H9 (cell line): Measurements from ENCODE around the gene BARX2. TPM values are rescaled to one million over a fixed set of nuclear protein-coding genes. Genes with fewer than 3 reads are reported as not detected.

Experiments used
- DNase-seq: peaks from one replicate; pipeline ENCODE4 v3.0.0-alpha.2; 2017
- H2AFZ ChIP-seq: one replicate; pipeline ENCODE4 v1.6.1; 2013; ENCODE audit warnings: mild to moderate bottlenecking, low read length, control low read depth, moderate library complexity
- H2AK5ac ChIP-seq: 2 replicates; pipeline ENCODE4 v1.6.1; 2013; ENCODE audit warnings: low read length, control low read depth, mixed read lengths; ENCODE audit not compliant: insufficient read length
- H2BK120ac ChIP-seq: one replicate; pipeline ENCODE4 v1.6.1; 2013; ENCODE audit warnings: low read depth, mild to moderate bottlenecking, low read length, control low read depth, inconsistent platforms; ENCODE audit not compliant: poor library complexity, severe bottlenecking
- H2BK12ac ChIP-seq: 2 replicates; pipeline ENCODE4 v1.6.1; 2013; ENCODE audit warnings: low read length, control low read depth, mixed read lengths, low read depth; ENCODE audit not compliant: insufficient read length
- H2BK15ac ChIP-seq: 2 replicates; pipeline ENCODE4 v1.6.1; 2013; ENCODE audit warnings: low read depth, low read length, control low read depth
- H2BK20ac ChIP-seq: one replicate; pipeline ENCODE4 v1.6.1; 2013; ENCODE audit warnings: low read depth, mild to moderate bottlenecking, low read length, control low read depth, inconsistent platforms; ENCODE audit not compliant: poor library complexity, severe bottlenecking
- H2BK5ac ChIP-seq: 2 replicates; pipeline ENCODE4 v1.6.1; 2013; ENCODE audit warnings: low read length, control low read depth, mixed read lengths; ENCODE audit not compliant: insufficient read length
- H3K14ac ChIP-seq: 2 replicates; pipeline ENCODE4 v1.6.1; 2013; ENCODE audit warnings: low read length, control low read depth; ENCODE audit not compliant: insufficient read depth
- H3K18ac ChIP-seq: 2 replicates; pipeline ENCODE4 v1.6.1; 2013; ENCODE audit warnings: low read depth, mild to moderate bottlenecking, mixed read lengths, low read length, control low read depth; ENCODE audit not compliant: insufficient read length
- H3K23ac ChIP-seq: 2 replicates; pipeline ENCODE4 v1.6.1; 2013; ENCODE audit warnings: low read length, control low read depth, mixed read lengths, low read depth; ENCODE audit not compliant: insufficient read length
- H3K23me2 ChIP-seq: 2 replicates; pipeline ENCODE4 v1.6.1; 2013; ENCODE audit warnings: low read depth, mild to moderate bottlenecking, mixed read lengths, low read length, control low read depth; ENCODE audit not compliant: insufficient read length, poor library complexity, severe bottlenecking
- H3K27ac ChIP-seq: 2 replicates; pipeline ENCODE4 v1.5.1; 2013; ENCODE audit warnings: low read length, control low read depth, mixed read lengths, low read depth; ENCODE audit not compliant: insufficient read length
- H3K27me3 ChIP-seq: 2 replicates; pipeline ENCODE4 v1.6.1; 2013; ENCODE audit warnings: low read length, control low read depth, inconsistent platforms; ENCODE audit not compliant: insufficient read depth
- H3K4ac ChIP-seq: 2 replicates; pipeline ENCODE4 v1.6.1; 2013; ENCODE audit warnings: low read depth, mild to moderate bottlenecking, control low read depth, inconsistent platforms, low read length, moderate library complexity
- H3K4me1 ChIP-seq: 2 replicates; pipeline ENCODE4 v1.6.1; 2013; ENCODE audit warnings: low read length, control low read depth, inconsistent platforms; ENCODE audit not compliant: insufficient read depth
- H3K4me2 ChIP-seq: 2 replicates; pipeline ENCODE4 v1.6.1; 2013; ENCODE audit warnings: low read length, control low read depth, mixed read lengths; ENCODE audit not compliant: insufficient read length, insufficient read depth
- H3K56ac ChIP-seq: 2 replicates; pipeline ENCODE4 v1.6.1; 2013; ENCODE audit warnings: low read depth, mild to moderate bottlenecking, mixed read lengths, low read length, control low read depth; ENCODE audit not compliant: insufficient read length
- H3K79me1 ChIP-seq: 2 replicates; pipeline ENCODE4 v1.6.1; 2013; ENCODE audit warnings: low read depth, mild to moderate bottlenecking, moderate library complexity, low read length, control low read depth, inconsistent platforms; ENCODE audit not compliant: insufficient read depth, poor library complexity, severe bottlenecking
- H3K79me2 ChIP-seq: 2 replicates; pipeline ENCODE4 v1.6.1; 2013; ENCODE audit warnings: low read length, control low read depth, inconsistent platforms; ENCODE audit not compliant: insufficient read depth
- H3K9ac ChIP-seq: 2 replicates; pipeline ENCODE4 v1.6.1; 2013; ENCODE audit warnings: low read length, control low read depth, mixed read lengths; ENCODE audit not compliant: insufficient read length; ENCODE audit errors: extremely low read depth
- H3K9me3 ChIP-seq: one replicate; pipeline ENCODE4 v1.6.1; 2013; ENCODE audit warnings: low read depth, low read length, inconsistent platforms; ENCODE audit not compliant: control insufficient read depth
- H3T11ph ChIP-seq: one replicate; pipeline ENCODE4 v1.6.1; 2013; ENCODE audit warnings: mild to moderate bottlenecking, low read length, control low read depth, inconsistent platforms
- H4K20me1 ChIP-seq: one replicate; pipeline ENCODE4 v1.6.1; 2013; ENCODE audit not compliant: control insufficient read depth, insufficient read length, insufficient read depth
- H4K5ac ChIP-seq: 2 replicates; pipeline ENCODE4 v1.6.1; 2013; ENCODE audit warnings: low read depth, mild to moderate bottlenecking, mixed read lengths, low read length, control low read depth; ENCODE audit not compliant: insufficient read length
- H4K8ac ChIP-seq: replicated peaks from 2 replicates; pipeline ENCODE4 v1.6.1; 2013; ENCODE audit warnings: low read length, control low read depth, mixed read lengths, low read depth; ENCODE audit not compliant: insufficient read length
- H4K91ac ChIP-seq: 2 replicates; pipeline ENCODE4 v1.6.1; 2013; ENCODE audit warnings: low read depth, mild to moderate bottlenecking, moderate library complexity, mixed read lengths, low read length, control low read depth; ENCODE audit not compliant: insufficient read length
- H3K27ac Mint-ChIP-seq, 3 experiments: 2 replicates in 2 of 3; 3 replicates in 1 of 3; pipeline ENCODE4 v1.8.0; 2020 to 2021; ENCODE audit warnings: mixed read lengths in 3 of 3, mild to moderate bottlenecking in 1 of 3, moderate library complexity in 1 of 3
- H3K27me3 Mint-ChIP-seq: 2 replicates; pipeline ENCODE4 v1.8.0; 2021; ENCODE audit warnings: low read depth, mild to moderate bottlenecking, moderate library complexity, mixed read lengths
- H3K36me3 Mint-ChIP-seq, 3 experiments: 2 replicates in 2 of 3; 3 replicates in 1 of 3; pipeline ENCODE4 v1.8.0; 2020 to 2021; ENCODE audit warnings: low read depth in 3 of 3, mixed read lengths in 3 of 3; ENCODE audit not compliant: insufficient read depth in 1 of 3
- H3K4me1 Mint-ChIP-seq, 2 experiments: 2 replicates each; pipeline ENCODE4 v1.8.0; 2020; ENCODE audit warnings: mixed read lengths in 2 of 2
- H3K4me3 Mint-ChIP-seq, 2 experiments: 2 replicates in 1 of 2; 3 replicates in 1 of 2; pipeline ENCODE4 v1.8.0; 2020 to 2021; ENCODE audit warnings: mild to moderate bottlenecking in 2 of 2, mixed read lengths in 2 of 2, moderate library complexity in 1 of 2
- H3K9me3 Mint-ChIP-seq, 2 experiments: 2 replicates in 1 of 2; 3 replicates in 1 of 2; pipeline ENCODE4 v1.8.0; 2020; ENCODE audit warnings: mild to moderate bottlenecking in 2 of 2, mixed read lengths in 2 of 2, moderate library complexity in 1 of 2
- WGBS: extraction: QIAGEN DNeasy Blood & Tissue Kit; methylation state at CpG from one replicate; pipeline ENCODE4 v1.1.7; 2013; ENCODE audit warnings: missing lambda C conversion rate, low lambda C conversion rate, mixed read lengths; ENCODE audit not compliant: insufficient read length; ENCODE audit errors: extremely low coverage; 5-methylcytosine and 5-hydroxymethylcytosine counted together
- total RNA-seq: library from RNA; stranded (reverse); gene quantifications from 2 replicates; pipeline ENCODE4 v1.2.1, GENCODE V29; 2021
- TF ChIP-seq, protein P1 (sequence below): fragments of 200-600 bp; sonication (generic); conservative IDR thresholded peaks from 3 replicates; pipeline ENCODE4 v1.8.0; 2021; ENCODE audit warnings: antibody characterized with exemption, mild to moderate bottlenecking

The BARX2 gene
- total RNA-seq, 1 experiment from 2014 or later: not detected

DNA sequence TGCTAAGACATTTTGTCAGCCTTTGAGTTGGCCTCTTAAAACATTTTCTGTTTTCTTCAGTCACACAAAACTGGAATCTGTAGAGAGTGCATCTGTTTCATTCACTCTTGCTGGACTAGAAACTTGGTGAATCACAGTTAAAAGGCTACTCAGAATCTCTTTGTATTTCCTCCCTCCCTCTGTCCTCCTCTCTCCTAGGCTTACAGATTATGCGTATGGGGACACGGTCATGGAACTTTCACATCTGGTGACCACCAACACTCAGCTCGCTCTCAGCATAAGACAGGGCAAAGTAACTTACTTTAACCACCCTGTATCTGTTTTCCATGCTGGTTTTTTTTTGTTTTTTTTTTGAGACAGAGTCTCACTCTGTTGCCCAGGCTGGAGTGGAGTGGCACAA is 50.4 kb downstream of the BARX2 start:
- H3K9me3 ChIP-seq: no peaks in the 10 kb centered on the region
- no peak overlapping the region for H3K56ac ChIP-seq
- peaks cover 6 to 7% of the 10 kb centered on the region in 2 experiments for H3K9me3 Mint-ChIP-seq
- no peak overlapping the region for H4K91ac ChIP-seq
- H2BK20ac ChIP-seq: no peak overlapping the region
- no peaks in the 10 kb centered on the region for H3K79me1 ChIP-seq
- H3K18ac ChIP-seq: no peak overlapping the region
- H4K20me1 ChIP-seq: no peaks in the 10 kb centered on the region
- no peaks in the 10 kb centered on the region; the same call in 1 of the 2 replicates for H3K27me3 ChIP-seq
- H2BK12ac ChIP-seq: peak overlapping the region; percentile 45
- no peak overlapping the region for H3K9ac ChIP-seq
- no peak overlapping the region for H3K4ac ChIP-seq
- no peak overlapping the region for H3K23ac ChIP-seq
- H2AK5ac ChIP-seq: no peak overlapping the region
- no peaks in the 10 kb centered on the region for H3K23me2 ChIP-seq
- no peak overlapping the region for H3T11ph ChIP-seq
- no peak overlapping the region for H3K4me2 ChIP-seq
- no peak overlapping the region for H2BK120ac ChIP-seq
- no peaks in the 10 kb centered on the region for H3K79me2 ChIP-seq
- TF ChIP-seq, protein P1, sequence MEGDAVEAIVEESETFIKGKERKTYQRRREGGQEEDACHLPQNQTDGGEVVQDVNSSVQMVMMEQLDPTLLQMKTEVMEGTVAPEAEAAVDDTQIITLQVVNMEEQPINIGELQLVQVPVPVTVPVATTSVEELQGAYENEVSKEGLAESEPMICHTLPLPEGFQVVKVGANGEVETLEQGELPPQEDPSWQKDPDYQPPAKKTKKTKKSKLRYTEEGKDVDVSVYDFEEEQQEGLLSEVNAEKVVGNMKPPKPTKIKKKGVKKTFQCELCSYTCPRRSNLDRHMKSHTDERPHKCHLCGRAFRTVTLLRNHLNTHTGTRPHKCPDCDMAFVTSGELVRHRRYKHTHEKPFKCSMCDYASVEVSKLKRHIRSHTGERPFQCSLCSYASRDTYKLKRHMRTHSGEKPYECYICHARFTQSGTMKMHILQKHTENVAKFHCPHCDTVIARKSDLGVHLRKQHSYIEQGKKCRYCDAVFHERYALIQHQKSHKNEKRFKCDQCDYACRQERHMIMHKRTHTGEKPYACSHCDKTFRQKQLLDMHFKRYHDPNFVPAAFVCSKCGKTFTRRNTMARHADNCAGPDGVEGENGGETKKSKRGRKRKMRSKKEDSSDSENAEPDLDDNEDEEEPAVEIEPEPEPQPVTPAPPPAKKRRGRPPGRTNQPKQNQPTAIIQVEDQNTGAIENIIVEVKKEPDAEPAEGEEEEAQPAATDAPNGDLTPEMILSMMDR: no peak
- no peak overlapping the region; a peak in 1 of 7 replicates for H3K27ac Mint-ChIP-seq
- H2BK5ac ChIP-seq: no peak overlapping the region
- no peak overlapping the region for H3K14ac ChIP-seq
- H4K5ac ChIP-seq: no peak overlapping the region
- WGBS: no CpG with 5 or more reads among the region's 3 CpGs
- no peak overlapping the region for H3K27ac ChIP-seq
- H2AFZ ChIP-seq: no peak overlapping the region
- H3K4me1 Mint-ChIP-seq: peaks cover 3 to 5% of the 10 kb centered on the region in 2 experiments; a peak in 2 of 4 replicates
- H3K27me3 Mint-ChIP-seq: peaks cover 4% of the 10 kb centered on the region
- no peaks in the 10 kb centered on the region for H3K4me1 ChIP-seq
- H3K4me3 Mint-ChIP-seq: no peak overlapping the region
- no peak overlapping the region for H2BK15ac ChIP-seq
- peaks cover 1 to 7% (median 5%) of the 10 kb centered on the region in 3 experiments; a peak in 4 of 7 replicates for H3K36me3 Mint-ChIP-seq
- H4K8ac ChIP-seq: no peak overlapping the region
- DNase-seq: no peak
